CD4-positive, alpha-beta T cell treated with Interleukin-17A for 4 hours (primary cell): Measurements from ENCODE around the gene TAF8.
"Not testable (repeated sequence)": the region's sequence is repeated elsewhere in the genome, so short reads cannot be mapped to it uniquely, and the experiment has no call there.

Experiments used
- DNase-seq: peaks from one replicate; pipeline ENCODE4 v3.0.0-alpha.2; 2020; ENCODE audit warnings: mixed read lengths

Gene TAF8

GRCh38 chr6:42029062-42029685, 21.1 kb upstream of the TAF8 start:
- DNase-seq: no peak

- DNase-seq: no peak
Measured at GRCh38 chr6:42029881-42030280, 20.4 kb upstream of the TAF8 start.

GRCh38 chr6:42030585-42031506, 19.5 kb upstream of the TAF8 start:
- peak; percentile 61 for DNase-seq

GRCh38 chr6:42032366-42032765, 18.0 kb upstream of the TAF8 start:
- DNase-seq: no peak

- not testable (repeated sequence) for DNase-seq
Measured at GRCh38 chr6:42037669-42038068, 12.7 kb upstream of the TAF8 start.

- DNase-seq: no peak
Measured at GRCh38 chr6:42038163-42038562, 12.2 kb upstream of the TAF8 start.

GRCh38 chr6:42038811-42039408, 11.4 kb upstream of the TAF8 start:
- DNase-seq: no peak

- DNase-seq: no peak
Measured at GRCh38 chr6:42040856-42041480, 9.4 kb upstream of the TAF8 start.

- no peak for DNase-seq
Measured at GRCh38 chr6:42041481-42042053, 8.8 kb upstream of the TAF8 start.

- peak; percentile 39 for DNase-seq
Measured at GRCh38 chr6:42042108-42042507, 8.2 kb upstream of the TAF8 start.

- DNase-seq: peak; percentile 96
Measured at GRCh38 chr6:42043787-42044475, 6.4 kb upstream of the TAF8 start.

- peak; percentile 93 for DNase-seq
Measured at GRCh38 chr6:42045538-42046460, 4.5 kb upstream of the TAF8 start.

GRCh38 chr6:42046464-42047212, 3.7 kb upstream of the TAF8 start:
- DNase-seq: peak; percentile 11

- DNase-seq: no peak
Measured at GRCh38 chr6:42047213-42047590, 3.1 kb upstream of the TAF8 start.

GRCh38 chr6:42047790-42048405, 2.4 kb upstream of the TAF8 start:
- DNase-seq: peak; percentile 31

- DNase-seq: peak; percentile 22
Measured at GRCh38 chr6:42049116-42049809, 1.1 kb upstream of the TAF8 start.

- DNase-seq: peak; percentile 63
Measured at GRCh38 chr6:42049948-42050296, 402 bp upstream of the TAF8 start.

- DNase-seq: no peak
Measured at GRCh38 chr6:42051268-42051653, 937 bp downstream of the TAF8 start.

GRCh38 chr6:42053601-42054000, 3.3 kb downstream of the TAF8 start:
- no peak for DNase-seq

GRCh38 chr6:42059743-42060142, 9.4 kb downstream of the TAF8 start:
- no peak for DNase-seq
